SK-N-SH treated with all-trans-retinoic acid at 6 μM for 48 hours (cell line): ENCODE data around the gene CHDH.

Experiments
- ATAC-seq: fragments of 200-7000 bp; cut with Tn5 transposase; 3 replicates; pipeline ENCODE4 v1.9.1; 2020; ENCODE audit warnings: mild to moderate bottlenecking, moderate library complexity
- ARNTL ChIP-seq: fragments of 450-650 bp; formaldehyde crosslinking; IDR thresholded peaks from 2 replicates; pipeline ENCODE4 v1.5.0; 2020; ENCODE audit warnings: low read depth, mild to moderate bottlenecking, moderate library complexity, borderline replicate concordance
- CSRNP3 ChIP-seq: fragments of 250-450 bp; sonication (Bioruptor Pico); IDR thresholded peaks from 2 replicates; pipeline ENCODE4 v1.5.1; 2021; ENCODE audit warnings: mild to moderate bottlenecking, moderate library complexity
- ESRRG ChIP-seq: fragments of 250-450 bp; sonication (Bioruptor Pico); IDR thresholded peaks from 2 replicates; pipeline ENCODE4 v1.6.1; 2021; ENCODE audit warnings: mild to moderate bottlenecking
- GLIS3 ChIP-seq: fragments of 250-450 bp; sonication (Bioruptor Pico); IDR thresholded peaks from 2 replicates; pipeline ENCODE4 v1.5.0; 2020; ENCODE audit warnings: mild to moderate bottlenecking, moderate library complexity
- OSR1 ChIP-seq: fragments of 250-450 bp; sonication (Bioruptor Pico); IDR thresholded peaks from 2 replicates; pipeline ENCODE4 v1.8.0; 2022; ENCODE audit warnings: moderate library complexity, mild to moderate bottlenecking, inconsistent platforms
- RARB ChIP-seq: fragments of 250-450 bp; sonication (Bioruptor Pico); IDR thresholded peaks from 2 replicates; pipeline ENCODE4 v1.8.0; 2021; ENCODE audit warnings: mild to moderate bottlenecking, moderate library complexity
- TOX ChIP-seq: fragments of 250-450 bp; sonication (Bioruptor Pico); IDR thresholded peaks from 2 replicates; pipeline ENCODE4 v1.8.0; 2021; ENCODE audit warnings: mild to moderate bottlenecking, moderate library complexity, borderline replicate concordance
- ZFP3 ChIP-seq: fragments of 250-450 bp; sonication (Bioruptor Pico); IDR thresholded peaks from 2 replicates; pipeline ENCODE4 v1.5.0; 2020; ENCODE audit warnings: mild to moderate bottlenecking, moderate library complexity
- ZFP30 ChIP-seq: fragments of 450-650 bp; formaldehyde crosslinking; IDR thresholded peaks from 2 replicates; pipeline ENCODE4 v1.5.0; 2022; ENCODE audit warnings: mild to moderate bottlenecking, moderate library complexity
- ZNF70 ChIP-seq: fragments of 450-650 bp; formaldehyde crosslinking; IDR thresholded peaks from 2 replicates; pipeline ENCODE4 v1.5.0; 2020; ENCODE audit warnings: mild to moderate bottlenecking, moderate library complexity
- TF ChIP-seq, protein P1 (sequence below): fragments of 250-450 bp; sonication (Bioruptor Pico); IDR thresholded peaks from 2 replicates; pipeline ENCODE4 v1.8.0; 2020; ENCODE audit warnings: mild to moderate bottlenecking, moderate library complexity, borderline replicate concordance
- TF ChIP-seq, protein P2 (sequence below): fragments of 250-450 bp; sonication (Bioruptor Pico); IDR thresholded peaks from 2 replicates; pipeline ENCODE4 v1.5.0; 2020; ENCODE audit warnings: mild to moderate bottlenecking, moderate library complexity

The CHDH gene

DNA sequence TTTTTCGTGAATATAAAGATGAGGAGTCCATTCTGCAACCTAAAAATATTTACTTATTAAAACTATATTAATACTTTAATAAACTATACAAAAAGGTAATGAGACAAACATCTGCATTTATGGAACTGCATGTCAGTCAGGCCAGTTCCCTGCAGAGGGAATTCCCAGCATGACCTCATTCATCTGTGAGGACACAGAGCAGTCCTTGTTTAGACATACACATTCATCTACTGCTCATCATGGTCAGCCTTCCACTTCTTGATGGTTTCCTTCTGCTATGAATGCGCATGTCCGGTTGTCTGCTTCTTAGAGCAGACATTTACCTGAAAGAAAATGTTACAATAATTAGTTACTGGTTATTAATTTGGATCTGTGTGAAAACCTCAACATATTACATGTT, 39.0 kb upstream of the CHDH start (continued):
- TF ChIP-seq ESRRG (CRISPR knock-in tag) (no peak), OSR1 (CRISPR knock-in tag) (no peak)

DNA sequence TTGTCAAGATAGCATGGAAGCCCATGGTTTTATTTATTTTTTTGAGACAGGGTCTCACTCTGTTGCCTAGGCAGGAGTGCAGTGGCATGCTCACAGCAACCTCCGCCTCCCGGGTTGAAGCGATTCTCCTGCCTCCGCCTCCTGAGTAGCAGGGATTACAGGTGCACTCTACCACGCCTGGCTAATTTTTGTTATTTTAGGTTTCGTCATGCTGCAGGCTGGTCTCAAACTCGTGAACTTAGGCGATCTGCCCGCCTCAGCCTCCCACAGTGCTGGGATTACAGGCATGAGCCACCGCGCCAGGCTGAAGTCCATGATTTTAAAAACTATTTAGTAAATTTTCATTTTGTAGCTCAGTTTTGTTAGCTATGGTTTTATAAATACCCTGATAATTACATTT, 38.4 kb upstream of the CHDH start:
- TF ChIP-seq, protein P1, sequence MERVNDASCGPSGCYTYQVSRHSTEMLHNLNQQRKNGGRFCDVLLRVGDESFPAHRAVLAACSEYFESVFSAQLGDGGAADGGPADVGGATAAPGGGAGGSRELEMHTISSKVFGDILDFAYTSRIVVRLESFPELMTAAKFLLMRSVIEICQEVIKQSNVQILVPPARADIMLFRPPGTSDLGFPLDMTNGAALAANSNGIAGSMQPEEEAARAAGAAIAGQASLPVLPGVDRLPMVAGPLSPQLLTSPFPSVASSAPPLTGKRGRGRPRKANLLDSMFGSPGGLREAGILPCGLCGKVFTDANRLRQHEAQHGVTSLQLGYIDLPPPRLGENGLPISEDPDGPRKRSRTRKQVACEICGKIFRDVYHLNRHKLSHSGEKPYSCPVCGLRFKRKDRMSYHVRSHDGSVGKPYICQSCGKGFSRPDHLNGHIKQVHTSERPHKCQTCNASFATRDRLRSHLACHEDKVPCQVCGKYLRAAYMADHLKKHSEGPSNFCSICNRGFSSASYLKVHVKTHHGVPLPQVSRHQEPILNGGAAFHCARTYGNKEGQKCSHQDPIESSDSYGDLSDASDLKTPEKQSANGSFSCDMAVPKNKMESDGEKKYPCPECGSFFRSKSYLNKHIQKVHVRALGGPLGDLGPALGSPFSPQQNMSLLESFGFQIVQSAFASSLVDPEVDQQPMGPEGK = no peak
- TF ChIP-seq ARNTL (CRISPR knock-in tag) = no peak
- TF ChIP-seq RARB (CRISPR knock-in tag) = no peak
- no peak for TF ChIP-seq ZFP30 (CRISPR knock-in tag)
- TF ChIP-seq CSRNP3 (CRISPR knock-in tag) = no peak
- TF ChIP-seq OSR1 (CRISPR knock-in tag) = no peak

DNA sequence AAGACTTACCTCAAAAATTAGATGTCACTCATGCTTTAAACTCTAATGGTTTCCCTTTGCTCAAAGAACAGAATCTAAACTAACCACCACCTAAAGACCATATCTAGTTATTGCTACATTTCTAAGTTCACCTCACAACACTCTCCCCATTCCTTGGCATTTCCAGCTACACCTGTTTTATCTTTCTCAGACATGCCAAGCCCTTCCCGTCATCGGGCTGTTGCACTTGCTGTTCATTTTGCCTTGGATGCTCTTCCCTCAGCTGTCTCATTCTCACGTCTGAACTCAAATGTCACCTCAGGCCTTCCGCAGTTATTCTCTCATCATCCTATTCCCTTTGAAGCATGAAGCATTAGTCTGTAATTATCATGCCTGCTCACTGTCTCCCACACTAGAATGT, 36.8 kb upstream of the CHDH start:
- ATAC-seq = no peak
- TF ChIP-seq, protein P2, sequence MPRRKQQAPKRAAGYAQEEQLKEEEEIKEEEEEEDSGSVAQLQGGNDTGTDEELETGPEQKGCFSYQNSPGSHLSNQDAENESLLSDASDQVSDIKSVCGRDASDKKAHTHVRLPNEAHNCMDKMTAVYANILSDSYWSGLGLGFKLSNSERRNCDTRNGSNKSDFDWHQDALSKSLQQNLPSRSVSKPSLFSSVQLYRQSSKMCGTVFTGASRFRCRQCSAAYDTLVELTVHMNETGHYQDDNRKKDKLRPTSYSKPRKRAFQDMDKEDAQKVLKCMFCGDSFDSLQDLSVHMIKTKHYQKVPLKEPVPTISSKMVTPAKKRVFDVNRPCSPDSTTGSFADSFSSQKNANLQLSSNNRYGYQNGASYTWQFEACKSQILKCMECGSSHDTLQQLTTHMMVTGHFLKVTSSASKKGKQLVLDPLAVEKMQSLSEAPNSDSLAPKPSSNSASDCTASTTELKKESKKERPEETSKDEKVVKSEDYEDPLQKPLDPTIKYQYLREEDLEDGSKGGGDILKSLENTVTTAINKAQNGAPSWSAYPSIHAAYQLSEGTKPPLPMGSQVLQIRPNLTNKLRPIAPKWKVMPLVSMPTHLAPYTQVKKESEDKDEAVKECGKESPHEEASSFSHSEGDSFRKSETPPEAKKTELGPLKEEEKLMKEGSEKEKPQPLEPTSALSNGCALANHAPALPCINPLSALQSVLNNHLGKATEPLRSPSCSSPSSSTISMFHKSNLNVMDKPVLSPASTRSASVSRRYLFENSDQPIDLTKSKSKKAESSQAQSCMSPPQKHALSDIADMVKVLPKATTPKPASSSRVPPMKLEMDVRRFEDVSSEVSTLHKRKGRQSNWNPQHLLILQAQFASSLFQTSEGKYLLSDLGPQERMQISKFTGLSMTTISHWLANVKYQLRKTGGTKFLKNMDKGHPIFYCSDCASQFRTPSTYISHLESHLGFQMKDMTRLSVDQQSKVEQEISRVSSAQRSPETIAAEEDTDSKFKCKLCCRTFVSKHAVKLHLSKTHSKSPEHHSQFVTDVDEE (CRISPR knock-in tag) = no peak
- TF ChIP-seq ZFP3 (no peak), GLIS3 (CRISPR knock-in tag) (no peak), TOX (CRISPR knock-in tag) (no peak), ZNF70 (CRISPR knock-in tag) (no peak)
- TF ChIP-seq, protein P1 = no peak
- TF ChIP-seq, all 23 proteins: peak for 0

More for the DNA sequence above, 38.4 kb upstream of the CHDH start:
- ATAC-seq = no peak

DNA sequence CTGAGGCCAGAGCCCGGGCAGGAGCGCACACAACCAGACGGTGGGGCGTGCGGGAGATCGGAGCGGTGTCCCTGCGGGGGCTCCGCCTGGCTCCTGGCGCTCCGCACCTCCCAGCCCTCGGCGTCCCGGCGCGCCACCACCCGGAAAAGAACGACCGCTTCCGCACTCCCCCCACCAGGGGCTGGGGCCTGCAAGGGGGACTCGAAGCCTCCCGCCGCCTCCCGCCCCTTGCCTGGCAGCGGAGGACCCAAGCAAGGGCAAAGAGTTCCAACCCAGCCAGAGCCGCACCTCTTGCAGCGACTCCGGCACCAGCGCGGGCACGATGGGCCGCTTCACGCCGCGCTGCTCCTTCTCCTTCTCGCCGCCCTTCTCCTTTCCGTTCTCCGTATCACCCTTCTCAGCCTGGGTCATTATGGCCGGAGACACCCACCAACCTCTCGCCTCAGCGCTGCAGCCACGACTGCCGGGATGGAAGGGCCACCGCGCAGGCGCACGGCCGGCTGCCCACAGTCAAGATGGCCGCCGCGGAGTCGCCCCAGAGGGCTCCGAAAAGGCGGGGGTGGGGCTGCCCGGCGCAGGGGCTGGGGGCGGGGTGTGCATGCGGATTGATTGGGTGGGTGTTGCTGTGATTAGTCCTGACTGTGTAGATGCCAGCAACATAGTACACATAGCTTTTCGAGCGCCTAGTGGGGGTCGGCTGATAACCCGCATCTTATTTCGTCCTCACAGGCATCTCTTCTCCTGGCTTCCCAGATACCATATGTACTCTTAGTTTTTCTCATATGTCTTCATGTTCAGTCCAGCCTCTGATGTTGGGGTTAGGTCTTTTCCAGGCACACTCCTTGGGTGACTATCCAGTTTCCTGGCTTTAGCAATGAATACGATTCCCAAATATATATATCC, 35.7 kb upstream of the CHDH start, which contains the start of gene ACTR8:
Gene ACTR8 (minus strand): TSS at position 462 of the 903 bp plus-strand sequence. CDS start 51 bp downstream, at position 411.
- TF ChIP-seq CSRNP3 (CRISPR knock-in tag) = no peak
- TF ChIP-seq, protein P1 = peak; percentile 74; the same call in 1 of the 2 replicates
- ATAC-seq = peak; percentile 96
